Measurements from ENCODE around the gene BRPF1.
A peak's percentile ranks its signal among the peaks of the same experiment; 100 is the strongest.

Gene BRPF1

GRCh38 chr3:9701711-9702110 lies 29.8 kb upstream of the BRPF1 start:
- no peak for DNase-seq

DNA sequence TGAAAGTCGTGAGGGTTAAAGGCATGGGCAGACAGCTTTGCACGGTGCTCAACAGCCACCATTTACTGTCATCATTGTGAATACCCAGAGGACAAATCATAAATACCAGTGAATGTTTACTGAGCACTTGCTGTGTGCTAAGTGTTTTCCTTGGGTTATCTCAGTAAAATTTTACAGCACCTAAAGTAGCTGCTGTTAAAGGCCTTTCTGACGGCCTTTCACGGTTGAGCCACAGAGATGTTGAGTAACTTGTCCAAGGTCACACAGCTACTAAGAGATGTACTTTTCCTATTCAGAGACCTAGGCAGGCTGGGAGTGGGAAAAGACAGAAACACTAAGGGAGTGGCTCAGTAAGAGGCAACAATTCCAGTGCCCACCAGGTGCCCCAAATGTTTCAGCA lies 28.3 kb upstream of the BRPF1 start:
- DNase-seq: no peak

GRCh38 chr3:9703736-9704346 lies 27.7 kb upstream of the BRPF1 start, which contains the start of gene CPNE9:
TSS of gene CPNE9 (plus strand) at chr3:9703833. CDS start at chr3:9703997, 164 bp downstream.
- no peak for DNase-seq

GRCh38 chr3:9704347-9705322 lies 26.9 kb upstream of the BRPF1 start:
- peak in 1 of 2 donors; percentile 35 for DNase-seq

GRCh38 chr3:9710174-9710739 lies 21.3 kb upstream of the BRPF1 start:
- no peak for DNase-seq

DNA sequence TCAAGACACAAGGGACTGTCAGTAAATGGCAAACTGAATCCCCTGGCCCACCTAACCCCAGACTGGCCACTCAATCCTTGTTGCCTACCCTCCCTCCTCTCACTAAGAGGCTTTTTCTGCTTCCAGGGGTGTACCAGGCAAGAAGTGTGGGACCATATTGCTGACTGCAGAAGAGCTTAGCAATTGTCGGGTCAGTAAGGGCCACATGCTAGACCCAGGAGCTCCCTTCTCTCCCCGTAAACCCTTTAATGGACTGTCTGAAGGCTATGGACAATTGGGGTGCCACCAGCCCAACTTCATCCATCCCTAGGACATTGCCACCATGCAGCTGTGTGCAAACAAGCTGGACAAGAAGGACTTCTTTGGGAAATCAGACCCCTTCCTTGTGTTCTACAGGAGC lies 19.1 kb upstream of the BRPF1 start:
- no peak for DNase-seq

GRCh38 chr3:9713142-9713541 lies 18.4 kb upstream of the BRPF1 start:
- no peak for DNase-seq

- peak in 1 of 2 donors; percentile 17 for DNase-seq
These were observed 16.4 kb upstream of the BRPF1 start for GRCh38 chr3:9715136-9715535.

- peak; percentile 40 to 41 for DNase-seq
These were observed 15.6 kb upstream of the BRPF1 start for GRCh38 chr3:9715764-9716437.

- DNase-seq: no peak
These were observed 14.6 kb upstream of the BRPF1 start for GRCh38 chr3:9716801-9717555.

DNA sequence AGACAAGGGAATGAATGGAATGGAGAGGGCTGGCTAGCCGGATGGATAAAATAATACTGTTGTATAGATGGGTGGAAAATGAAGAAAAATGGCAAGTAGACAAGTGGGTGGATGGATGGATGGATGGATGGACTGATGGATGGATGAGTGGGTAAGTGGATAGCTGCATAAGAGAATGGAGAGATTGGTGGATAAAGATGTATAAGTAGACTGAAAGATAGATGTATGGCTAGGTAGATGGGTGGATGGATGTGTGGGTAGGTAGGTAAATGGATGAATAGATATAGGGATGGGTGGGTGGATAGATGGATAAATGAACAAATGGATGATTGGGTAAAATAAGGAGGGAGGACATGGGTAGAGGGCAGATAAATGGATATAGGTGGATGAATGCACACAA lies 14.0 kb upstream of the BRPF1 start:
- no peak for DNase-seq

DNA sequence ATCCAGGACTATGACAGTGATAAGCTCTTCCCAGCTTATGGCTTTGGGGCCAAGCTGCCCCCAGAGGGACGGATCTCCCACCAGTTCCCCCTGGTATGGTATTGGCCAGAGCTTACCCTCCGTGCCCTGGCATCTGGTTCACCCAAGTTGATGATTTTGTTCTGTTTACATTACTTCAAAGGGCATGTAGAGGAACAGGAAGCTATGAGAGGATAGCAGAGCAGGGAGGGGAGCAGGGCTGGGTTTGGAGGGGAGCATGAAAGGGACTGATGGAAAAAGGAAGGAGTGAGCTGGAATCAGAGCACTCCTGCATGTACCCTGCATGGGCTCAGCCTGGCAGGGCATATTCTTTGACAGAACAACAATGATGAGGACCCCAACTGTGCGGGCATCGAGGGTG lies 13.4 kb upstream of the BRPF1 start:
- DNase-seq: no peak

GRCh38 chr3:9721015-9721699 lies 10.4 kb upstream of the BRPF1 start:
- no peak for DNase-seq

DNA sequence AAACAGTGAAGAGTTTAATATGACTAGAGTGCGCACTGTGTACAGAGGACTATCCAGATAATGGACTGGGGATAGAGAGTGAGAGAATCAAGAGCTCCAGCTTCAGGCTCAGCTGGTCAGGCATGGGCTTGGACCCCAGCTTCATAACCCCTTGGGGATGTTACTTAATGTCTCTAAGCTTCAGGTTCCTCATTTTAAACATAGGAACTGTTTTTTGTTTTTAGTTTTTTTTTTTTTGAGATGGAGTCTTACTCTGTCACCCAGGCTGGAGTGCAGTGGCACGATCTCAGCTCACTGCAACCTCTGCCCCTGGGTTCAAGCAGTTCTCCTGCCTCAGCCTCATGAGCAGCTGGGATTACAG lies 9.9 kb upstream of the BRPF1 start:
- DNase-seq: no peak

- DNase-seq: no peak
These were observed 5.6 kb upstream of the BRPF1 start for GRCh38 chr3:9725775-9726515.

- DNase-seq: peak; percentile 55 to 60
These were observed 4.4 kb upstream of the BRPF1 start for GRCh38 chr3:9727041-9727595.

DNA sequence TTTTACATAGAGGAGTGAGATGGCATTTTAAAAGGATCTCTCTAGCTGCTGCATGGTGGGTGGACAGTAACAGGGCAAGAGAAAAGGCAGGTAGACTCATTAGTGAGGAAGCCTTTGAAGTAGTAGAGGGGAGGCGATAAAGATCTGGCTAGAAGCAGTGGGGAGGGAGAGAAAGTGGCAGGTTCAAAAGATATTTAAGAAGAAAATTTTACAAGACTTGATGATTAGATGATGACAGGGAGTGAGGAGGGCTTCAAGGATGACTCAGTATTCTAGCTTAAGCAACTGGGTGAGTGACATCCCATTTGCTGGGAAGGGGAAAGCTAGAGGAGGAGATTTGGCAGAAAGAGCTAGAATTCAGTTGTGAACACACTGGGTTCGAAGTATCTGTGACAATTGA lies 3.8 kb upstream of the BRPF1 start:
- no peak for DNase-seq

DNA sequence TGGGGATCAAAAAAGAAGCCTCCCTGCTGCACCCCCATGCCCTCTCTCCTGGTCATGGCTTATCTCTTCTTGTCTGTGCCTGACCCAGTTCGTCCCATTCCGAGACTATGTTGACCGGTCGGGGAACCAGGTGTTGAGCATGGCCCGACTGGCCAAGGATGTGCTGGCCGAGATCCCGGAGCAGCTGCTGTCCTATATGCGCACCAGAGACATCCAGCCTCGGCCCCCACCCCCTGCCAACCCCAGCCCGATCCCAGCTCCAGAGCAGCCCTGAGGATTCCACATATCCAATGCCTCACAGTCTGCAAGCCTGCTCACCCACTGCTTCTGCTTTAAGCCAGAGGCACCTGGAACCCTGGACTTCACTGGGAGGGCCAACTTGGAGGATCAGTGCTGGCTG lies 2.1 kb upstream of the BRPF1 start:
- no peak for DNase-seq

DNA sequence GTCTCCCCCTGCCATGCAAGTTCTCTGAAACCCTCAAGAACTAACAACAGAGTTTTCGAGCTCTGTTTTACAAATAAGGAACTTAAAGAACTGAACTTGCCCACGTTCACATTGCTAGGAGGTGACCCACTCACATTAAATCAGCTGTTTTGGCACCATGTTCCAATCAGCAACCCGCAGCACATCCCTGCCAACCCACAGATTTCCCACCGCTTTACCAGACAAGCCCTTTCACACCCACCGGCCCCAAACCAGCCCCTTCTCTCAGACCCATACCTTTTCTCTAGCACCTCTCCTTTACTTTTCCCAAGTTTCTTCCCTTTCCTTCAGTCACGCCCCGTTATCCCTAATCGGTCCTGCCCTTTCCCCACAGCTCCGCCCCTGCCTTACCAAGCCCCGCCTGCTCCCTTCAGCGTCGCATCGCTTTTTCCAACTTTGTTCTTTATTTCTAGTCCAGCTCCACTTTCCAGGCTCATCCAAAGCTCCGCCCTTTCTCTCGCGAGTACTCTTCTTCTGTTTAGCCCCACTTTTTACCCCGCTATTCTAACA lies 804 bp upstream of the BRPF1 start:
- no peak for DNase-seq

DNA sequence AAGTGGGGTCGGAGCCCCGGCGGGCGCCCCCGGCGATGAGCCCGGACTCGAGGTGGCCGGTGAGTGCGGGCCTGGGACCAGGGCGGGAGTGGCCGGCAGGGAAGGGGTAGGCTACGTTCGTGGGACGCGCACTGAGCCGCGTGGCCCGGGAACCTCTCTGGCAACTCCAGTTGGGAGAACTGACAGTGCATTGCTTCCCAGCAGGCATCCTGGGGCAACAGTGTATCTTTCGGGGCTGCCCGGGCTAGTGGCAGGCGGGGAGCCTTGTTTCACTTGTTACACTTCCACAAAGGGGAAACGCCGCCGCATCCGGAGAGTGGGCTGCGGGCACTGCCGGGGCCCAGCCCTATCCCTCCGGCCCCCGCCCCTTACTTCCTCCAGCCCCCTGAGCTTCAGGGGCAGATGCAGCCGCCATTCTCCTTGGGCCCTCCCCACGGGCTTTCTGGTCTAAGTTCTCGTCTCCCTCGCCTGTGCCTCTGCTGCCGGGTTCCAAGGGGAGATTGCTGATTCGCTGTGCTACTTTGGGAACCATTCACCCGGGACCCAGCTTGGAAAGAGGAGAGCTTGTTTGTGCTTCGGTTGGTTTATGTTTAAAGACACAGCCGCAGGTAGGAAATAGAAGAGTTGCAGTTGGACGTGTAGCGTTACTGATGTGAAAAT lies 675 bp downstream of the BRPF1 start:
- peak; percentile 42 to 43 for DNase-seq

All from stimulated activated CD4-positive, alpha-beta T cell treated with anti-CD3 and anti-CD28 coated beads, Interleukin-2, amount 100 ng/mL, for 24 hours (primary cell).